Neutrophil (primary cell): ENCODE data around the gene ZNF189.

Source experiments
- H3K27ac ChIP-seq: fragments of 200-600 bp; sonication (generic); 2 replicates; pipeline ENCODE4 v1.5.1; 2016; ENCODE audit warnings: mild to moderate bottlenecking, moderate library complexity
- H3K27me3 ChIP-seq: fragments of 200-600 bp; sonication (generic); 2 replicates; pipeline ENCODE4 v1.6.0; 2016; ENCODE audit warnings: mild to moderate bottlenecking
- H3K36me3 ChIP-seq: fragments of 200-600 bp; sonication (generic); 2 replicates; pipeline ENCODE4 v1.5.1; 2017
- H3K4me1 ChIP-seq, 2 experiments: fragments of 200-600 bp in 1 of 2; sonication (generic) in 1 of 2; 1 replicate in 1 of 2; 2 replicates in 1 of 2; pipeline versions ENCODE4 v1.5.1 to v1.6.1; 2013 to 2016; ENCODE audit warnings: low read depth in 1 of 2, low read length in 1 of 2, mild to moderate bottlenecking in 1 of 2, moderate library complexity in 1 of 2; ENCODE audit not compliant: control insufficient read depth in 1 of 2, insufficient read depth in 1 of 2
- H3K4me3 ChIP-seq, 2 experiments: fragments of 200-600 bp in 1 of 2; sonication (generic) in 1 of 2; 1 replicate in 1 of 2; 2 replicates in 1 of 2; pipeline ENCODE4 v1.5.1; 2013 to 2016; ENCODE audit warnings: low read depth in 1 of 2, low read length in 1 of 2, mild to moderate bottlenecking in 1 of 2, moderate library complexity in 1 of 2
- H3K9me3 ChIP-seq: fragments of 200-600 bp; sonication (generic); 2 replicates; pipeline ENCODE4 v1.5.1; 2016
- TF ChIP-seq, protein P1 (sequence below): fragments of 200-600 bp; sonication (generic); IDR thresholded peaks from 2 replicates; pipeline ENCODE4 v1.5.1; 2016; ENCODE audit warnings: antibody characterized with exemption

The ZNF189 gene

DNA sequence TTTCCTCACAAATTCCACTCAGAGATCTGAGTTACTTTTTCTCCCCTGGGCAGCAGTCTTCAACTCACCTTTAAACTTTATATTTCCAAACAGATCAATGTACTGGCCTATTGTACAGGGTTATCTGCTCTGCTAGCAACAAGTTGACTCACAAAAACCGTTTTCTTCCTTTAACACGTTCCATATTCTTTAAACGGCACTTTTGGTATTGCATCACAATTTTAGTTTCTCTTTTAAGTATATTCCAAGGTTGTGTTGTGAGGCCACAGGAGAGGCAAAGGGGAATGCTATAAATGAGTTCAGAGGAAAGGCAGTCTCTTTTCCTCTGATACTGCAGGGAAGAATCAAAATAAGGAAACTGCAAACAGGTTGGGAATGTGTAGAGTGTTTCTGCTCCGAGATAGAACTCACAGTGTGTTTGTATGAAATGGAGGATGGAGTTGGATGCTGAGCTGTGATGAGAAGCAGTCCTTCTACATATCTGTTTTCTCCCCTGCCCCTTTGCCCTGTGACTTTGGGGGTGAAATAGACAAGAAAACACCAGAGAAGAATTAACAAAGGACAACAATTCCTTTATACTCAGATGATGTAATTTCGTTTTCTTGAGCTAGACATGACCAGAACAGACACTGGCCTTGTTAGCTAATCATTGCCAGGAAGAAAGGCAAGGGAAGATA, 46.8 kb downstream of the ZNF189 start:
- peak overlapping the region; percentile 8 for H3K27ac ChIP-seq
- H3K36me3 ChIP-seq = no peaks in the 10 kb centered on the region
- H3K4me3 ChIP-seq = peak overlapping the region in 1 of 2 experiments; percentile 15
- no peaks in the 10 kb centered on the region for H3K9me3 ChIP-seq
- peaks cover 23% of the 10 kb centered on the region for H3K27me3 ChIP-seq
- H3K4me1 ChIP-seq = peaks cover 14 to 40% of the 10 kb centered on the region in 2 experiments
- TF ChIP-seq, protein P1, sequence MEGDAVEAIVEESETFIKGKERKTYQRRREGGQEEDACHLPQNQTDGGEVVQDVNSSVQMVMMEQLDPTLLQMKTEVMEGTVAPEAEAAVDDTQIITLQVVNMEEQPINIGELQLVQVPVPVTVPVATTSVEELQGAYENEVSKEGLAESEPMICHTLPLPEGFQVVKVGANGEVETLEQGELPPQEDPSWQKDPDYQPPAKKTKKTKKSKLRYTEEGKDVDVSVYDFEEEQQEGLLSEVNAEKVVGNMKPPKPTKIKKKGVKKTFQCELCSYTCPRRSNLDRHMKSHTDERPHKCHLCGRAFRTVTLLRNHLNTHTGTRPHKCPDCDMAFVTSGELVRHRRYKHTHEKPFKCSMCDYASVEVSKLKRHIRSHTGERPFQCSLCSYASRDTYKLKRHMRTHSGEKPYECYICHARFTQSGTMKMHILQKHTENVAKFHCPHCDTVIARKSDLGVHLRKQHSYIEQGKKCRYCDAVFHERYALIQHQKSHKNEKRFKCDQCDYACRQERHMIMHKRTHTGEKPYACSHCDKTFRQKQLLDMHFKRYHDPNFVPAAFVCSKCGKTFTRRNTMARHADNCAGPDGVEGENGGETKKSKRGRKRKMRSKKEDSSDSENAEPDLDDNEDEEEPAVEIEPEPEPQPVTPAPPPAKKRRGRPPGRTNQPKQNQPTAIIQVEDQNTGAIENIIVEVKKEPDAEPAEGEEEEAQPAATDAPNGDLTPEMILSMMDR = no peak

DNA sequence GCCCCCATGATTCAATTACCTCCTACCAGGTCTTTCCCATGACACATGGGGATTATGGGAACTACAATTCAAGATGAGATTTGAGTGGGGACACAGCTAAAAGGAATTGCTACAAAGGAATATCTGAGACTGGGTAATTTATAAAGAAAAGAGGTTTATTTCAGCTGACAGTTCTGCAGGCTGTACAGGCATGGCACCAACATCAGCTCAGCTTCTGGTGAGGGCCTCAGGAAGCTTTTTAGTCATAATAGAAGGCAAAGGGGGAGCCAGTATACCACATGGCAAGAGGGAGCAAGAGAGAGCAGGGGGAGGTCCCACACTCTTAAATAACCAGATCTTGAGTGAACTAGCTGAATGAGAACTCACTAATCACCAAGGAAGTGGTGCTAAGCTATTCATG, 48.1 kb downstream of the ZNF189 start:
- Histone ChIP-seq H3K4me3 (no peak overlapping the region), H3K4me1 (peaks cover 4 to 28% of the 10 kb centered on the region in 2 experiments), H3K27ac (no peak overlapping the region), H3K36me3 (no peaks in the 10 kb centered on the region), H3K27me3 (peaks cover 35% of the 10 kb centered on the region), H3K9me3 (no peaks in the 10 kb centered on the region)
- TF ChIP-seq, protein P1 = no peak

DNA sequence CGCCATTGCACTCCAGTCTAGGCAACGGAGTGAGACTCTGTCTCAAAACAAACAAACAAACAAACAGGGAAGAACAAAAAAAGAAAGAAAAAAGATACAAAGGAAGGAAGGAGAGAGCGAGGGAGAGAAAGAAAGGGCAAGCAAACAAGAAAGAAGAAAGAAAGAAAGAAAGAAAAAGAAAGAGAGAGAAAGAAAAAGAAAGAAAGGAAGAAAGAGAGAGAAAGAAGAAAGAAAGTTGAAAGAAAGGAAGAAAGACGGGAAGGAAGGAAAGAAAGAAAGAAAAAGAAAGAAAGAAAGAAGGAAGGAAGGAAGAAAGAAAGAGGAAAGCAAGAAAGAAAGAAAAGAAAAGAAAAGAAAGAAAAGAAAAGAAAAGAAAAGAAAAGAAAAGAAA, 50.0 kb downstream of the ZNF189 start:
- Histone ChIP-seq H3K27me3 (peaks cover 36% of the 10 kb centered on the region), H3K4me1 (peaks cover 0 to 22% of the 10 kb centered on the region in 2 experiments), H3K9me3 (no peaks in the 10 kb centered on the region), H3K27ac (no peak overlapping the region), H3K36me3 (no peaks in the 10 kb centered on the region), H3K4me3 (peak overlapping the region in 1 of 2 experiments; percentile 59)
- TF ChIP-seq, protein P1 = no peak

DNA sequence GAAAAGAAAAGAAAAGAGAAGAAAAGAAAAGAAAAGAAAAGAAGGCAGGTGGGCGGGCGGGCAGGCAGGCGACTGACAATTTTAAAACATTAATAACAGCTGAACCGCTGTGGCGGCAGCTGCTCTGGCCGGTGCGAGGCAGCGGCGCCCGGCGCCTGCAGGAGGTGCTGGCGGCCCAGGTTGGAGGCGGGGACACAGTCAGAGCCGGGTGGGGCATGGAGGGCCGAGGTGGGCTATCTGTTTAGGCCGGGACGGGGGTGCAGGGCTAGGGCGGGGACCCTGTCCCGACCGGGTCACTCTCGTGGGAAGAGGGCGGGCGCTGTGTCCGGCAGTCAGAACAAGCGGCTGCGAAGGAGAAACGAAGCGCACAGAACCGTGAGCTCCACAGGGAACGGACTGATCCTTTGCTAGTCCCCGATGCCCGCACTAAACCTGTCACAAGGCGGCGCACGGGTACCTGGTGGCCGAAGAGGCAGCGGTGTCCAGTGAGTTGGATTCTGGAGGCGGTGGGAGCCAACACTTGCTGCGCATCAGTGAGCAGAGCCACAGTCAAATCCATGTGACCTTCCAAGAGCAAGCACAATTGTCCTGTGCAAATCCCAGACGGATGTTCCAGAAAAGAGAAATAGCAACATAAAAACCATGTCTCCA, 50.5 kb downstream of the ZNF189 start:
- Histone ChIP-seq H3K4me1 (peaks cover 0 to 22% of the 10 kb centered on the region in 2 experiments), H3K27ac (no peak overlapping the region), H3K27me3 (peaks cover 36% of the 10 kb centered on the region), H3K4me3 (peak overlapping the region; percentile 40 to 59), H3K9me3 (no peaks in the 10 kb centered on the region), H3K36me3 (no peaks in the 10 kb centered on the region)
- TF ChIP-seq, protein P1 = no peak

DNA sequence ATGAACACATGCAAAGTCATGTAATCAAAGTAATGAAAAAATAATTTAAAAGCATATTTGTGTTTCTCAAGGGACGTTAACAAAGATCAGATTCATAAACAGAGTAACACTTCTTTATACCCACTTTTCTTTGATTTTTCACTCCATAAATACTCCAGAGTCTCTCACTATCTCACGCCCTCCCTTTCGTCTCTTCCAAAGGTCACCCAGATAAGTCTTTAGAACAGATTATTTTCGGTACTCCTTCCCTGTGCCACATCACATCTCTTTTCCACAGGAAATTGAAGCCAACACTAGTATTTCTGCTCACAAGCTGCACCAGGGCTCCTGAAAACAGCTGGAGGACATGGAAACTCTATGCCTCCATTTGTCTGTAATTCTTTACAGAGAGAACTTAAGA, 52.3 kb downstream of the ZNF189 start:
- TF ChIP-seq, protein P1 = no peak

More for the DNA sequence above, 52.3 kb downstream of the ZNF189 start:
- Histone ChIP-seq H3K9me3 (no peaks in the 10 kb centered on the region), H3K4me1 (peaks cover 0 to 11% of the 10 kb centered on the region in 2 experiments), H3K4me3 (no peak overlapping the region), H3K27me3 (peaks cover 36% of the 10 kb centered on the region), H3K36me3 (no peaks in the 10 kb centered on the region), H3K27ac (no peak overlapping the region)
